Measurements from ENCODE around the gene SYNGR3. TPM values are rescaled to one million over a fixed set of nuclear protein-coding genes. Genes with fewer than 3 reads are reported as not detected.

Gene SYNGR3
- total and polyA plus RNA-seq, 10 donors, result 0.85 to 11.4 (median 2.8) TPM

GRCh38 chr16:1982013-1982433 is 7.7 kb upstream of the SYNGR3 start:
- Histone ChIP-seq H3K27me3 (replicated peaks in 1 of 7) (peaks cover 3 to 67% (median 41%) of the 10 kb centered on the region in 7 donors), H3K4me3 (no peak overlapping the region), H3K36me3 (peaks cover 9 to 45% (median 36%) of the 10 kb centered on the region in 6 donors), H3K9me3 (no peaks in the 10 kb centered on the region), H3K27ac (no peak overlapping the region), H3K4me1 (peaks cover 16 to 53% (median 35%) of the 10 kb centered on the region in 6 donors)
- intact Hi-C loops (cut with DNase I; ENCODE audit: low total_unique reads), result no loop called here
- no peak for DNase-seq
- TF ChIP-seq CTCF (IDR thresholded peaks at IDR 0.05 in 8 of 11, conservative IDR thresholded peaks at IDR 0.05 in 3 of 11), result no peak
- TF ChIP-seq POLR2AphosphoS5 (IDR thresholded peaks at IDR 0.05), result no peak
- no peak for TF ChIP-seq POLR2A (IDR thresholded peaks at IDR 0.05)
- WGBS, 5 donors, result 51 to 71% (median 64%) methylated on average over 4 to 5 of the region's 5 CpGs

DNA sequence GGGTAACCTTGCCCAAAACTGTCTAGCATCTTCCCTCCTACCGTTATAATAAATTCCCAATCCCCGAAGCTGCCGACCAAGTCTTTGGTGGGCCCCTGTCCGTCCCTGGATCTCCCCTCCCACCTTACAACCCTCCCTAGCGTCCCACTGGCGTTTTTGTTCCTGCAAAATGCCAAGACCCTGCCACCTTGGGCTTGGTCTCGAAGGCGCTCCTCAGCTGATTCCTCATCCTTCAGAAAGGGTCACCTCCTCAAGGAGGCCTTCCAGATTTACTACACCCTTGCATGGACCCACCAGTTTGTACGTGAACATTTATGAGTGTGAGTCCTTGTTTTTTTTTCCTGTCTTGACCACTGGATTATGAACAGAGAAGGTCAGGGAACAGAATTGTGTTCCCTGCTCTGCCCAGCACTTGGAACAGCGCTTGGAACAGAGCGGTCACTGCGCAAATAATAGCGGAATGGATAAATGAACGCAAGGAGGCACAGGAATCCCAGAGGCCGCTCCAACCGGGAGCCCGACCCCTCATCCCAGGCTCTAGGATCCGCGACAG is 6.7 kb upstream of the SYNGR3 start:
- peak in 1 of 11 experiments; percentile 2 for TF ChIP-seq CTCF (IDR thresholded peaks at IDR 0.05 in 8 of 11, conservative IDR thresholded peaks at IDR 0.05 in 3 of 11)
- no peak for TF ChIP-seq POLR2AphosphoS5 (IDR thresholded peaks at IDR 0.05)
- peak overlapping the region; percentile 76 to 94 (median 88) for H3K4me3 ChIP-seq
- 25 to 34% (median 28%) methylated on average over 16 to 19 of the region's 19 CpGs for WGBS, 5 donors
- intact Hi-C loops (cut with DNase I; ENCODE audit: low total_unique reads), result no loop called here
- H3K36me3 ChIP-seq, result peaks cover 2 to 39% (median 27%) of the 10 kb centered on the region in 6 donors
- H3K27ac ChIP-seq, result peak overlapping the region in 7 of 8 donors; percentile 65 to 87 (median 84)
- DNase-seq, result no peak
- peaks cover 16 to 53% (median 35%) of the 10 kb centered on the region in 6 donors for H3K4me1 ChIP-seq
- peaks cover 3 to 58% (median 34%) of the 10 kb centered on the region in 7 donors for H3K27me3 ChIP-seq (replicated peaks in 1 of 7)
- no peaks in the 10 kb centered on the region for H3K9me3 ChIP-seq

- H3K4me1 ChIP-seq, result peaks cover 16 to 51% (median 34%) of the 10 kb centered on the region in 6 donors
- TF ChIP-seq POLR2A (IDR thresholded peaks at IDR 0.05) (peak in 2 of 3 donors; percentile 44 to 50), POLR2AphosphoS5 (IDR thresholded peaks at IDR 0.05) (peak; percentile 66 to 83 (median 71)), CTCF (IDR thresholded peaks at IDR 0.05 in 8 of 11, conservative IDR thresholded peaks at IDR 0.05 in 3 of 11) (peak in 9 of 11 experiments; percentile 4 to 65 (median 49))
- peak within 1 kb of the TSS; percentile 55 to 87 (median 82) for H3K27ac ChIP-seq
- peak; percentile 96 for DNase-seq
- whole genome bisulfite sequencing, 5 donors, result 0 to 2% (median 1%) methylated on average over 31 to 109 of the region's 109 CpGs
- peak within 1 kb of the TSS; percentile 76 to 94 (median 88) for H3K4me3 ChIP-seq
- peaks cover 3 to 58% (median 29%) of the 10 kb centered on the region in 7 donors for H3K27me3 ChIP-seq (replicated peaks in 1 of 7)
- no peaks in the 10 kb centered on the region for H3K9me3 ChIP-seq
- intact Hi-C loops (cut with DNase I; ENCODE audit: low total_unique reads), result no loop called here
- H3K36me3 ChIP-seq, result peaks cover 0 to 32% (median 20%) of the 10 kb centered on the region in 6 donors
Observed at GRCh38 chr16:1983544-1984346, 6.0 kb upstream of the SYNGR3 start, which contains the start of gene GFER. Gene GFER, plus strand, starts transcription at chr16:1984193. Its CDS starts 26 bp downstream, at chr16:1984219.

Data from spleen (tissue), 11 donors.